Lower leg skin (tissue), 4 donors: ENCODE results near the gene MUC5AC. TPM values are rescaled to one million over a fixed set of nuclear protein-coding genes. Genes with fewer than 3 reads are reported as not detected.
"Not testable (repeated sequence)": the region's sequence is repeated elsewhere in the genome, so short reads cannot be mapped to it uniquely, and the experiment has no call there.

Source experiments
- DNase-seq, 2 donors: peaks; one replicate each; pipeline ENCODE4 v3.0.0-alpha.2; 2019; ENCODE audit warnings: low spot score in 2 of 2
- H3K4me3 ChIP-seq: fragments of 200-600 bp; sonication (generic); 2 replicates; pipeline ENCODE4 v1.5.1; 2017; ENCODE audit warnings: mild to moderate bottlenecking, low read depth; ENCODE audit not compliant: poor library complexity, severe bottlenecking
- POLR2A ChIP-seq, 2 donors: fragments of 450-650 bp; IDR thresholded peaks; one replicate each; pipeline ENCODE4 v1.6.1; 2016 to 2017; ENCODE audit warnings: antibody characterized with exemption in 2 of 2, mild to moderate bottlenecking in 1 of 2, moderate library complexity in 1 of 2
- WGBS, 2 donors: methylation state at CpG; one replicate each; pipeline ENCODE4 v1.1.5; 2018; 5-methylcytosine and 5-hydroxymethylcytosine counted together
- intact Hi-C: fragments of 100-400 bp; cut with DNase I; formaldehyde crosslinking; loops from one replicate; pipeline ENCODE4 v1.15.0; 2023; ENCODE audit warnings: low total_unique reads
- total RNA-seq, 4 donors: library from RNA; depleted of rRNA; stranded (reverse); fragments of >200 nt; gene quantifications; one replicate each; pipeline ENCODE4 v1.1.0, GENCODE V29; 2016
- TF ChIP-seq, protein P1 (sequence below), 3 donors: fragments of 450-650 bp; IDR thresholded peaks; one replicate each; pipeline ENCODE4 v1.5.1; 2016; ENCODE audit warnings: antibody characterized with exemption in 3 of 3, mild to moderate bottlenecking in 3 of 3, moderate library complexity in 2 of 3

The MUC5AC gene
- total RNA-seq, 4 donors from 2014 or later: 0.02 to 0.04 (median 0.03) TPM; not detected in 1

DNA sequence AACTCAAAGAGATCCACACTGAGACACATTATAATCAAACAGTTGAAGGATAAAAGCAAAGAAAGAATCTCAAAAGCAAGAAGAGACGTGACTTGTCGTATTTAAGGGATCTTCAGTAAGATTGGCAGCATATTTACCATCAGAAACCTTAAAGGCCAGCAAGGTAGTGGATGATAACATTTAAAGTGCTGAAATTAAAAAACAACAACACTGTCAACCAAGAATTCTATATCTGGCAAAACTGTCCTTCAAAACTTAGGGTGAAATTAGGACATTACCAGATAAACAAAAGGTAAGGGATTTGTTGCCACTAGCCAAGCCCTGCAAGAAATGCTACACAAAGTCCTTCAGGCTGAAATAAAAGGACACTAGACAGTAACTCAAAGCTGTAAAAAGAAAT is 54.1 kb downstream of the MUC5AC start:
- TF ChIP-seq, protein P1, sequence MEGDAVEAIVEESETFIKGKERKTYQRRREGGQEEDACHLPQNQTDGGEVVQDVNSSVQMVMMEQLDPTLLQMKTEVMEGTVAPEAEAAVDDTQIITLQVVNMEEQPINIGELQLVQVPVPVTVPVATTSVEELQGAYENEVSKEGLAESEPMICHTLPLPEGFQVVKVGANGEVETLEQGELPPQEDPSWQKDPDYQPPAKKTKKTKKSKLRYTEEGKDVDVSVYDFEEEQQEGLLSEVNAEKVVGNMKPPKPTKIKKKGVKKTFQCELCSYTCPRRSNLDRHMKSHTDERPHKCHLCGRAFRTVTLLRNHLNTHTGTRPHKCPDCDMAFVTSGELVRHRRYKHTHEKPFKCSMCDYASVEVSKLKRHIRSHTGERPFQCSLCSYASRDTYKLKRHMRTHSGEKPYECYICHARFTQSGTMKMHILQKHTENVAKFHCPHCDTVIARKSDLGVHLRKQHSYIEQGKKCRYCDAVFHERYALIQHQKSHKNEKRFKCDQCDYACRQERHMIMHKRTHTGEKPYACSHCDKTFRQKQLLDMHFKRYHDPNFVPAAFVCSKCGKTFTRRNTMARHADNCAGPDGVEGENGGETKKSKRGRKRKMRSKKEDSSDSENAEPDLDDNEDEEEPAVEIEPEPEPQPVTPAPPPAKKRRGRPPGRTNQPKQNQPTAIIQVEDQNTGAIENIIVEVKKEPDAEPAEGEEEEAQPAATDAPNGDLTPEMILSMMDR (IDR thresholded peaks at IDR 0.05): no peak
- no peak for TF ChIP-seq POLR2A (IDR thresholded peaks at IDR 0.05)
- intact Hi-C loops: no loop called here
- no peak for DNase-seq
- no peak overlapping the region for H3K4me3 ChIP-seq
- WGBS, 2 donors: 85 to 89% methylated on average over 2 of the region's 2 CpGs

DNA sequence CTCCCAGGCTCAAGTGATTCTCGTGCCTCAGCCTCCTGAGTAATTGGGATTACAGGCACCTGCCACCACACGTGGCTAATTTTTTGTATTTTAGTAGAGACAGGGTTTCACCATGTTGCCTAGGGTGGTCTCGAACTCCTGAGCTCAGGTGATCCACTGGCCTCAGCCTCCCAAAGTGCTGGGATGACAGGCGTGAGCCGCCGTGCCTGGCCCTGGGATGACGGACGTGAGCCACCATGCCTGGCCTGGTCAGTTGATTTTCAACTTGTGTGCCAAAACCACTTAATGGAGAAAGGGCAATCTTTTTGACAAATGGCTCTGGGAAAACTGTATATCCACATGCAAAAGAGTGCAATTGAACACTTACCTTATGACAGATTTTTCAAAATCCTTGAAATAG is 58.1 kb downstream of the MUC5AC start:
- intact Hi-C loops, H3K4me3 ChIP-seq, DNase-seq: not testable (repeated sequence)
- 79 to 86% methylated on average over 8 of the region's 8 CpGs for WGBS, 2 donors

DNA sequence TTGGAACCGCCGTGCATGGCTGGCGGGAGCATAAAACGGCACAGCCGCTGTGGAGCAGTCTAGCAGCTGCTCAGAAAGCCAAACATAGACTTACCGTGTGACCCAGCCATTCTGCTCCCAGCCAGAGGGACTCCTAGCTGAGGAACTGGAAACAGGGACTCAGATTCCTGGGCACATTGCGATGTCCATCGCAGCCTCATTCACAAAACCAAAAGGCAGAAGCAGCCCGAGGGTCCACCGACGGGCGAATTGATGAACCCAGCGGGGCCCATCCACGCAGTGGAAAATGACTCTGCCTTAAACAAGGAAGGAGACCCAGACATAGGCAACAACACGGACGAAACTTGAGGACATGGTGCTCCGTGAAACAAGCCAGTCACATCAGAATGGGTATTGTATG is 59.4 kb downstream of the MUC5AC start:
- TF ChIP-seq POLR2A (IDR thresholded peaks at IDR 0.05): no peak
- TF ChIP-seq, protein P1 (IDR thresholded peaks at IDR 0.05): no peak
- WGBS, 2 donors: 92 to 95% methylated on average over 17 of the region's 17 CpGs
- intact Hi-C loops: no loop called here
- H3K4me3 ChIP-seq: no peak overlapping the region
- DNase-seq: peak in 1 of 2 donors; percentile 60

DNA sequence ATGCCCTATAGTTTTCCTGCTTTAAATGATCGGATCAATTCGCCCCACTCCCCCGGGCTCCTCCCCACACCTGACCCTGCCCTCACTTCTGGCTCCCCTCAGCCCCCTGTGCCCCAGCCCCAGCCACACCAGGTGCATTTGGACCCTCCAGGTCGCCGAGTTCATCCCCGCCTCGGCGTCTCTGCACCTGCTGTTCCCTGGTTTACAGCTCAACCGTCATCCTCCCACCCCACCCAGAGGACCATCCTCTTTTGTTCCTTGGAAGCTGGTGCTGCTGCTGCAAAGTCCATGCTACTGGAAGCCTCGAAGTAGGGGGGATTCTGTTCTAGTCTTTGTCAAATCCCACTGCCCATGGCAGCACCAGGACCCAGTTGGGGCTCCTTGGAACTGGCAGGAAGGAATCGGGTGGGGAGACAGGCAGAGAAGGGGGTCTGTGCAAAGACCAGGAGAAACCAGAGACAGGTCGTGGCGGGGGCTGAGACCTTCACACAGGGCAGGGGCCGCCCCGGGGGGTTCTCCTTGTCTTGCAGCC is 60.6 kb downstream of the MUC5AC start:
- intact Hi-C loops: no loop called here
- no peak for DNase-seq
- WGBS, 2 donors: 69 to 73% methylated on average over 15 of the region's 15 CpGs
- TF ChIP-seq POLR2A (IDR thresholded peaks at IDR 0.05): no peak
- TF ChIP-seq, protein P1 (IDR thresholded peaks at IDR 0.05): no peak
- H3K4me3 ChIP-seq: no peak overlapping the region

DNA sequence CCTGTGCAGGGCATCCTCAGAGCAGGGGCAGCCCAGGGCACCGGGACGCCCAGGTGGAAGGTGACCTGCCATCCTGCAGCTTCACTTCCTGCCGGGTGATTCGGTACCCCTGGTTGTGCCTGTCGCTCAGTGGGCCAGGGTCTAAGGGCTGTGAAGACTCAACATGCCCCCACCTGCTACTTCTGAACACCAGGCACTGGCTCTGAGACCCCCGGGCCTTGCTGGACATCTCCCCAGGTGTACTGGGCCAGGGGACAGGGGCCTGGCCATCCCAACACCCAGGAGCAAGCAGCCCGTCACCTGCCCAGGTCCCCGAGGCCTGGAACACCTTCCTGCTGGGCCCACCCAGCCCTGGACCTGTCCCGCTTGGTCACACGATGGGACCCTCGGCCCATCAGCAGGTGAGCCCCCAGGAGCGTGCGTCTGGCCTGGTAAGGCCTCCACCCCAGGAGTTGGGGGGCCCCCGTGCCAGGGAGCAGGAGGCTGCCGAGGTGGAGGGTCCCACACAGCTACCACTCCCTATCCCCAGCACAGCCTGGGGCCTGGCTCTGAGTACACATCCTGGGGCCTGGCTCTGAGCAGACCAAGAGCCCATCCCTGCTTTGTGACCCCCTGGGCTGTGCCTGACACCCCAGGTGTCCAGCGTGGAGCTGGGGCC is 61.2 kb downstream of the MUC5AC start:
- DNase-seq: peak in 1 of 2 donors; percentile 85
- TF ChIP-seq, protein P1 (IDR thresholded peaks at IDR 0.05): no peak
- no peak for TF ChIP-seq POLR2A (IDR thresholded peaks at IDR 0.05)
- intact Hi-C loops: no loop called here
- 72 to 86% methylated on average over 9 to 11 of the region's 16 CpGs for WGBS, 2 donors
- H3K4me3 ChIP-seq: no peak overlapping the region

DNA sequence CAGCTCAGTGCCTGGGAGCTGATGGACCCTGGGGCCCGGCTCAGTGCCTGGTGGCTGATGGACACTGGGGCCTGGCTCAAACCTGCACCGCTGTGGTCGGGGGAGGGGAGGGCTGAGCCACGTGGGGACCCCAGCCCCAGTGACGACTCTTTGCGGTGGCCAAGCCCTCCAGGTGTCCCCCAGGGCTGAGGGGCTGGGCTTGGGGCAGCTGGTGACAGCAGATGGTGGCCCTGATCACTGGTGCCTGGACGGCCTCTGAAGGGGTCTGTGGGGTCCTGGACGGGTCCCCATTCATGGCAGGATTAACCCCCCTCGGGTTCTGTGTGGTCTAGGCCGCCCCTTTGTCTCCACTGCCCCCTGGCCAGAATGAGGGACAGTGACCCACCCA is 61.7 kb downstream of the MUC5AC start:
- peak in 1 of 2 donors; percentile 81 for DNase-seq
- 55 to 65% methylated on average over 9 to 10 of the region's 10 CpGs for WGBS, 2 donors
- no peak overlapping the region for H3K4me3 ChIP-seq
- intact Hi-C loops: no loop called here
- TF ChIP-seq, protein P1 (IDR thresholded peaks at IDR 0.05): no peak
- no peak for TF ChIP-seq POLR2A (IDR thresholded peaks at IDR 0.05)
